CD4-positive, alpha-beta T cell (primary cell): ENCODE data around the gene MED12L. TPM values are rescaled to one million over a fixed set of nuclear protein-coding genes. Genes with fewer than 3 reads are reported as not detected.

Experiments
- ATAC-seq: fragments of 200-7000 bp; cut with Tn5 transposase; one replicate; pipeline ENCODE4 v1.10.0; 2022; ENCODE audit warnings: mild to moderate bottlenecking; ENCODE audit not compliant: poor library complexity
- CTCF ChIA-PET: fragments of 350-600 bp; sonication (Branson Sonifier 250); formaldehyde crosslinking; loops from one replicate; lab custom pipeline; 2021; ENCODE audit warnings: antibody characterized with exemption, inconsistent platforms; lab: Charles Lee
- POLR2A ChIA-PET: fragments of 350-600 bp; sonication (Branson Sonifier 250); formaldehyde crosslinking; loops from one replicate; lab custom pipeline; 2021; ENCODE audit warnings: antibody characterized with exemption, inconsistent platforms; lab: Charles Lee
- DNase-seq, 14 experiments: peaks; one replicate each; pipeline ENCODE4 v3.0.0-alpha.2; 2013 to 2020; ENCODE audit warnings: mixed read lengths in 2 of 14
- H3K27ac ChIP-seq, 2 donors: one replicate each; pipeline versions ENCODE4 v1.5.1 to v1.7.0; 2013; ENCODE audit warnings: low read length in 2 of 2, low read depth in 1 of 2, mild to moderate bottlenecking in 1 of 2
- H3K27me3 ChIP-seq, 2 experiments: 1 replicate in 1 of 2; 2 replicates in 1 of 2; pipeline versions ENCODE4 v1.6.1 to v1.7.0; 2013; ENCODE audit warnings: low read length in 2 of 2, control low read depth in 1 of 2, mild to moderate bottlenecking in 1 of 2, moderate library complexity in 1 of 2; ENCODE audit not compliant: insufficient read depth in 2 of 2, control insufficient read depth in 1 of 2
- H3K36me3 ChIP-seq: one replicate; pipeline ENCODE4 v1.6.1; 2013; ENCODE audit warnings: low read length, control low read depth; ENCODE audit not compliant: insufficient read depth
- H3K4me1 ChIP-seq: one replicate; pipeline ENCODE4 v1.6.1; 2013; ENCODE audit warnings: low read length, control low read depth; ENCODE audit not compliant: insufficient read depth
- H3K4me3 ChIP-seq: one replicate; pipeline ENCODE4 v1.5.1; 2013; ENCODE audit warnings: mild to moderate bottlenecking, low read length, moderate library complexity
- H3K9me3 ChIP-seq, 2 experiments: 1 replicate in 1 of 2; 2 replicates in 1 of 2; pipeline versions ENCODE4 v1.6.1 to v1.7.0; 2013; ENCODE audit warnings: low read length in 2 of 2, mild to moderate bottlenecking in 2 of 2, control low read depth in 1 of 2, moderate library complexity in 1 of 2; ENCODE audit not compliant: control insufficient read depth in 1 of 2, insufficient read depth in 1 of 2
- H3K27ac Mint-ChIP-seq: one replicate; pipeline ENCODE4 v1.8.0; 2020; ENCODE audit warnings: mixed read lengths
- H3K27me3 Mint-ChIP-seq: one replicate; pipeline ENCODE4 v1.8.0; 2021; ENCODE audit warnings: mixed read lengths
- H3K36me3 Mint-ChIP-seq: one replicate; pipeline ENCODE4 v1.8.0; 2021; ENCODE audit warnings: low read depth, mixed read lengths
- H3K4me1 Mint-ChIP-seq: one replicate; pipeline ENCODE4 v1.8.0; 2021; ENCODE audit warnings: low read depth, mixed read lengths
- H3K4me3 Mint-ChIP-seq: one replicate; pipeline ENCODE4 v1.8.0; 2020; ENCODE audit warnings: mild to moderate bottlenecking, mixed read lengths
- H3K9me3 Mint-ChIP-seq: one replicate; pipeline ENCODE4 v1.8.0; 2020; ENCODE audit warnings: mixed read lengths
- intact Hi-C, 2 experiments: fragments of 100-400 bp; cut with DNase I in 1 of 2; cut with micrococcal nuclease in 1 of 2; formaldehyde crosslinking; loops; one replicate each; pipeline versions ENCODE4 v1.15.1 to v1.9.0; 2023 to 2025; cut with DNase I, micrococcal nuclease
- total RNA-seq, 174 experiments: library from RNA in 2 of 174; stranded (reverse) in 2 of 174; gene quantifications; one replicate each; pipeline ENCODE4 v1.2.3 and lab custom pipeline; 2021 to 2026
- TF ChIP-seq, protein P1 (sequence below): fragments of 200-600 bp; IDR thresholded peaks from one replicate; pipeline ENCODE4 v1.8.0; 2022; ENCODE audit warnings: antibody characterized with exemption, mild to moderate bottlenecking

The MED12L gene
- total RNA-seq, 2 experiments from 2014 or later = 0.39 to 0.49 TPM

DNA sequence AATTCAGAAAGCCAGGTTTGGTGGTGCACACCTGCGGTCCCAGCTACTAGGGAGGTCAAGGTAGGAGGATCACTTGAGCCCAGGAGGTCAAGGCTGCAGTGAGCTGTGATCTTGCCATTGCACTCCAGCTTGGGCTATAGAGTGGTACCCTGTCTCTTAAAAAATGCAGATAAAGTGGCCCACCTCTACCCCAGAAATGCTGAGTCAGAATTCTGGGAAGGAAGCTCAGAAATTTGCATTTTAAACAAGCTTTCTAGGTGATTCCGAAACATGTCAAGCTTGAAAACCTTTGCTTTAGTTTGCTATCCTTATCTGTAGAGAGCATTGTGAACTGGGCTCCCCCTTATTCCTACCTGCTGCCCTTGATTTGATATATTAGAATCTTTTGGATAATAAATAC is 7.7 kb downstream of the MED12L start:
- Mint-ChIP-seq H3K27me3 (peaks cover 27% of the 10 kb centered on the region), H3K27ac (no peak overlapping the region), H3K36me3 (no peaks in the 10 kb centered on the region), H3K4me3 (no peak overlapping the region), H3K4me1 (no peaks in the 10 kb centered on the region), H3K9me3 (no peaks in the 10 kb centered on the region)
- ChIA-PET CTCF (interaction anchor here (1.3 kb wide), 1 partner anchor 11 kb away, joined by 3 read pairs; no protein-coding TSS in a partner anchor), POLR2A (interaction anchor here (0.9 to 1.1 kb wide), 2 partner anchors 8 to 10 kb away, joined by 3 read pairs; partner anchors contain the start of gene MED12L)
- TF ChIP-seq, protein P1, sequence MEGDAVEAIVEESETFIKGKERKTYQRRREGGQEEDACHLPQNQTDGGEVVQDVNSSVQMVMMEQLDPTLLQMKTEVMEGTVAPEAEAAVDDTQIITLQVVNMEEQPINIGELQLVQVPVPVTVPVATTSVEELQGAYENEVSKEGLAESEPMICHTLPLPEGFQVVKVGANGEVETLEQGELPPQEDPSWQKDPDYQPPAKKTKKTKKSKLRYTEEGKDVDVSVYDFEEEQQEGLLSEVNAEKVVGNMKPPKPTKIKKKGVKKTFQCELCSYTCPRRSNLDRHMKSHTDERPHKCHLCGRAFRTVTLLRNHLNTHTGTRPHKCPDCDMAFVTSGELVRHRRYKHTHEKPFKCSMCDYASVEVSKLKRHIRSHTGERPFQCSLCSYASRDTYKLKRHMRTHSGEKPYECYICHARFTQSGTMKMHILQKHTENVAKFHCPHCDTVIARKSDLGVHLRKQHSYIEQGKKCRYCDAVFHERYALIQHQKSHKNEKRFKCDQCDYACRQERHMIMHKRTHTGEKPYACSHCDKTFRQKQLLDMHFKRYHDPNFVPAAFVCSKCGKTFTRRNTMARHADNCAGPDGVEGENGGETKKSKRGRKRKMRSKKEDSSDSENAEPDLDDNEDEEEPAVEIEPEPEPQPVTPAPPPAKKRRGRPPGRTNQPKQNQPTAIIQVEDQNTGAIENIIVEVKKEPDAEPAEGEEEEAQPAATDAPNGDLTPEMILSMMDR = no peak
- H3K9me3 ChIP-seq = no peaks in the 10 kb centered on the region
- H3K27ac ChIP-seq = no peak overlapping the region
- no peaks in the 10 kb centered on the region for H3K36me3 ChIP-seq
- ATAC-seq (no peak), DNase-seq (no peak)
- H3K4me3 ChIP-seq = no peak overlapping the region
- H3K4me1 ChIP-seq = no peaks in the 10 kb centered on the region
- intact Hi-C loops = no loop called here
- H3K27me3 ChIP-seq = peaks cover 11 to 16% of the 10 kb centered on the region in 2 experiments

DNA sequence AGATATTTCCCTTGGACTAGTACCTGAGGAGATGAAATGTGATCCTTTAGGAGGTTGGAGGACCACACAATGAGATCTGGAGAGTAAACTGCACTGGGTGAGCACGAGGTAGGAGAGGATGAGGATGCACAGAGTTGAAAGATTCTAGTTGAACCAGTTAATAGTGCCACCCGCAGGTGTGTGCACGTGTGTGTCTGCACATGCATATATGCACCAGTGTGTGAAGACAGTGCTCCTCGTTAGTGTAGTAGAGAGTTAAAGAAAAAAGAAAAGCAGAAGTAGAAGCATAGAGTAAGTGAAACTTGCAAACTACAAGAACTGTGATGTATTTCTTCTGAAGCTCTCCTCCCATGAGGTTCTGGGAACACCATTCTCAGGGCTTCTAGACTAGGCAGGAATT is 8.4 kb downstream of the MED12L start:
- Histone ChIP-seq H3K4me3 (no peak overlapping the region), H3K27ac (no peak overlapping the region), H3K4me1 (no peaks in the 10 kb centered on the region), H3K36me3 (no peaks in the 10 kb centered on the region), H3K9me3 (no peaks in the 10 kb centered on the region), H3K27me3 (peaks cover 4 to 10% of the 10 kb centered on the region in 2 experiments)
- no peaks in the 10 kb centered on the region for H3K36me3 Mint-ChIP-seq
- no peaks in the 10 kb centered on the region for H3K4me1 Mint-ChIP-seq
- intact Hi-C loops = no loop called here
- DNase-seq = no peak
- POLR2A ChIA-PET = interaction anchor here (1.1 kb wide), 1 partner anchor 9 kb away, joined by 3 read pairs; the partner anchor contains the start of gene MED12L
- H3K27ac Mint-ChIP-seq = no peak overlapping the region
- H3K9me3 Mint-ChIP-seq = no peaks in the 10 kb centered on the region
- no peak for ATAC-seq
- H3K4me3 Mint-ChIP-seq = no peak overlapping the region
- TF ChIP-seq, protein P1 = no peak
- CTCF ChIA-PET = interaction anchor here (1.3 kb wide), 1 partner anchor 10 kb away, joined by 3 read pairs; no protein-coding TSS in a partner anchor
- H3K27me3 Mint-ChIP-seq = peaks cover 27% of the 10 kb centered on the region

DNA sequence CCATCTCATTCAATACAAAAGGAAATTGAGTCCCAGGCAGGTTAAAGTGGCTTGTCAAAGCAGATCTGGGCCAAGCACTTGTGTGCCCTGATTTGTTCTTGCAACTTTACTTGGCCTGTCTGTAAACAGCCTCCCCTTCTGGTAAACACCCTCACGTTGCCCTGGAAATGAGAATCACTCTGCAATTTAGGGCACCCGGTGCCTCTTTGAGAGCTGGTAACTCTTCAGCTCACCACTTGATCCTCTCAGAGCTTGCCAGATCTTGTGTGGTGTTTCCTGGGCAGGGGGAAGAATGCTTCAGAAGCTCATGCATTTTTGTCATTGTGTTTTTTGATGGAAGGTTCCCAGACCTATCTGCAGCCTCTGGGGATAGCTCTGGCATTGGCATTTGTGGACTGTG is 11.3 kb downstream of the MED12L start:
- ChIA-PET POLR2A (no interaction called here), CTCF (no interaction called here)
- DNase-seq (no peak), ATAC-seq (no peak)
- Mint-ChIP-seq H3K4me3 (no peak overlapping the region), H3K4me1 (no peaks in the 10 kb centered on the region), H3K9me3 (no peaks in the 10 kb centered on the region), H3K27me3 (peaks cover 44% of the 10 kb centered on the region), H3K27ac (no peak overlapping the region), H3K36me3 (no peaks in the 10 kb centered on the region)
- H3K27me3 ChIP-seq = peaks cover 4 to 13% of the 10 kb centered on the region in 2 experiments
- intact Hi-C loops = no loop called here
- no peak overlapping the region for H3K4me3 ChIP-seq
- no peaks in the 10 kb centered on the region for H3K4me1 ChIP-seq
- no peaks in the 10 kb centered on the region for H3K36me3 ChIP-seq
- no peaks in the 10 kb centered on the region for H3K9me3 ChIP-seq
- H3K27ac ChIP-seq = no peak overlapping the region
- TF ChIP-seq, protein P1 = no peak
